ENCODE data around the gene LAG3.

LAG3 gene

DNA sequence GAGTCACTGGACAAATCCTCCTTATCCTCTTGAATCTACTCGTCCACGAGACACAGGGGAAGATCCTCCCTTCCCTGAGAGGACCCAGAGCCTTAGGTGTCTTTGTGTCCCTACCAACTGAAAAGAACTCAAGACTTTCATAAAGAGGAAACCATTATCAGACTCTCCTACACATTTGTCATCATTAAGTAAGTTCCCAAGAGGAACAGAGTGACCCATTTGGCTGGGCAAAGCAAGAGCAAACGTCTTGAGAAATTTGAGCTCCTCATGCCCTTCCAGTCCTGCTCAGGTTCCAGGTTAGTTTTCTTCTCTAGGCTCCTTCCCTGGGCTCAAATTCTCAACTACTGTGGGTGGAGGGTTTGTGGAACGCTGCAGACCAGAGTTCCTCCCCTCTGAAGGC is 25.1 kb upstream of the LAG3 start:
- no peak overlapping the region for H3K4me3 ChIP-seq (ENCODE audit: low read depth, low read length)
- DNase-seq (ENCODE audit: low read depth) = no peak
- TF ChIP-seq, protein P1, sequence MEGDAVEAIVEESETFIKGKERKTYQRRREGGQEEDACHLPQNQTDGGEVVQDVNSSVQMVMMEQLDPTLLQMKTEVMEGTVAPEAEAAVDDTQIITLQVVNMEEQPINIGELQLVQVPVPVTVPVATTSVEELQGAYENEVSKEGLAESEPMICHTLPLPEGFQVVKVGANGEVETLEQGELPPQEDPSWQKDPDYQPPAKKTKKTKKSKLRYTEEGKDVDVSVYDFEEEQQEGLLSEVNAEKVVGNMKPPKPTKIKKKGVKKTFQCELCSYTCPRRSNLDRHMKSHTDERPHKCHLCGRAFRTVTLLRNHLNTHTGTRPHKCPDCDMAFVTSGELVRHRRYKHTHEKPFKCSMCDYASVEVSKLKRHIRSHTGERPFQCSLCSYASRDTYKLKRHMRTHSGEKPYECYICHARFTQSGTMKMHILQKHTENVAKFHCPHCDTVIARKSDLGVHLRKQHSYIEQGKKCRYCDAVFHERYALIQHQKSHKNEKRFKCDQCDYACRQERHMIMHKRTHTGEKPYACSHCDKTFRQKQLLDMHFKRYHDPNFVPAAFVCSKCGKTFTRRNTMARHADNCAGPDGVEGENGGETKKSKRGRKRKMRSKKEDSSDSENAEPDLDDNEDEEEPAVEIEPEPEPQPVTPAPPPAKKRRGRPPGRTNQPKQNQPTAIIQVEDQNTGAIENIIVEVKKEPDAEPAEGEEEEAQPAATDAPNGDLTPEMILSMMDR (IDR thresholded peaks at IDR 0.05; ENCODE audit: low read depth, low read length, missing control alignments) = no peak

DNA sequence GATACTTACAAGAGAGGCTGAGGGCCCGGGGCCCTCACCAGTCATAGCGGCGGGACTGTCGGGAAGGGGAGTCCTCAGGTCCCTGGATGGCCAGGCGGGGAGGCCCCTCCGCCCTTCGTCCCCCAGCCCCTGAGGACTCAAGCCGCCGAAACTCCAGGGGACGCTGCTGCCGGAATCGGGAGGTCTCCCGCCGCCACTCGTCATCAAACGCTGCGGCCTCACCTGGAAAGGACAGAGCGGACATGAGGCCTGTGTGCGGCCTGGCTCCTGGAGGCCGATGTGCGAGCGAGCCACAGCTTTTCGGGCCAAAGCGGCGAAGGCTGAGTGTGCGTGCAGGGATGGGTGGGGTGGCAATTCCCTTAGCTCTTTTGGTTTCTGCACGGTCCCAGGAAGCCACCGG is 23.6 kb upstream of the LAG3 start:
- H3K4me3 ChIP-seq (ENCODE audit: low read depth, low read length) = no peak overlapping the region
- no peak for DNase-seq (ENCODE audit: low read depth)
- TF ChIP-seq, protein P1 (IDR thresholded peaks at IDR 0.05; ENCODE audit: low read depth, low read length, missing control alignments) = no peak

DNA sequence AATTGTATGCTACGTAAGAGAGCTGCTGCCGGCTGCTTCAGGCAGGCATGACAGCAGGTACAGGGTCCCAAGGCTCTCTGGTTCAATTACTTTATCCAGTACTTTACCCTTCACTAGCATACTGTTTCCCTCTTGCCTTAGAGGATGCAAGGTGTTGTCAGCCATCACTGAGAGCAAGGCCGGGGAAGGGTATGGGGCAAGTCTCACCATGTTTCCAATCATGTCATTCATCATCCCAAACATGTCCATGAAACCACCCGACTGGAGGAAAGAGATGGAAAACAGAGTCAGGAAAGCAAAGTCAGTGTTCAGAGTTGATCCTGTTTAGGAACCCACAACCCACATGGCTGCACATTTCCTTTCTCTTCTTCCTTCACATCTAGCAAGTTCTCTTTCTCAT is 21.8 kb upstream of the LAG3 start:
- H3K4me3 ChIP-seq (ENCODE audit: low read depth, low read length) = no peak overlapping the region
- DNase-seq (ENCODE audit: low read depth) = no peak
- TF ChIP-seq, protein P1 (IDR thresholded peaks at IDR 0.05; ENCODE audit: low read depth, low read length, missing control alignments) = no peak

DNA sequence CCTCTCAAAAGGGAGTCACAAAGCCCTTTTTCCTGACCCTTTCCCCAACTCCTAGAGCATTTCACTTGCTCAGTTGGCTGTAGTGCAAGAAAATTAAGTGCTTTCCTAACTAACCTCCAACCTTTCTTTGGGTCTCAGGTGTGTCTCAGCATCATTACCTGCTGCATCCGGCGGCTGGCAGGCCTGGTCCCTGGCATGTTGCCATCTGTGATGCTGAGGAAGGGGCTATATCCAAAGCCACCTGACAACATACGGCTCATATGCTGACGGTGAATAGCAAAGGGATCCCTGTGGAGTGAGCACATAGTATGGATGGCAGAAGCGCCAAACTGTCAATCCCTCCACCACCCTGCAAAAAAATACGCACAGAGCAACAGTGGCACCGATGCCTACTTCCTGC is 20.6 kb upstream of the LAG3 start:
- DNase-seq (ENCODE audit: low read depth) = no peak
- TF ChIP-seq, protein P1 (IDR thresholded peaks at IDR 0.05; ENCODE audit: low read depth, low read length, missing control alignments) = no peak
- H3K4me3 ChIP-seq (ENCODE audit: low read depth, low read length) = peak overlapping the region; percentile 97

DNA sequence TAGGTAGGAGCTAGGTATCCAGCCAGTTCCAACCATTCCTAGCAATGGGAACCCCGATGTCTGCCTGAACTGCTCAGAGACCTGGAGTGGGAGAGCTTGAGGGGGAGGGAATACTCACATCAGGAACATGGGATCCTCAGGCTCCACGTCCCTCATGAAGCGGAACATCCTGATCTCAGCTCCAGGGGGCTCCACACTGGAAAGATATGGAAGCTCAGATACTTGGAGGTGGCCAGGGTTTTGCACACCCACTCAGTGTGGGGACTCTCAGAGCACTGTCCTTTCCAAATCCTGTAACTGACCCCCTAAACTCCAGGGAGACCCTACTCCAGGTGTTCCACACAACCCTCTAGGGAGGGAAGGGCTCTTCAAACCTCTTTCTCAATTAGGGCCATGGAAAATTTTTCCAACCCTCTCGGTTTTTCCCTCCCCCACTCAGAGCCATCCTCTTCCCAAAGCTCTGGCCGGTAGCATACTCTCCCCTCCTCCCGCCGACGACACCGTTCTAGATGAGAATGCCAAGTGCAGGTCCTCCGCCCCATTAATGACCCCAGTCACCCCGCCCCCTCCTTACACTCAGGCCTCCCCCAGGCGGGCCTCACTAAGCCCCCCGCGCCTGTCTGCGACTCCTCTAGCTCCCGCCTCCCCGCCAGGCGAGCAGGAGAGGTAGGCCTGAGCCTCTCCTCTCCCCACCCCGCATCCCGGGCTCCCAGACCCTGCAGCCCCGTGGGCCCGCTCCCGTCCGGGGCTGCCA is 20.0 kb upstream of the LAG3 start:
- DNase-seq (ENCODE audit: low read depth) = no peak
- H3K4me3 ChIP-seq (ENCODE audit: low read depth, low read length) = peak overlapping the region; percentile 97
- TF ChIP-seq, protein P1 (IDR thresholded peaks at IDR 0.05; ENCODE audit: low read depth, low read length, missing control alignments) = no peak

DNA sequence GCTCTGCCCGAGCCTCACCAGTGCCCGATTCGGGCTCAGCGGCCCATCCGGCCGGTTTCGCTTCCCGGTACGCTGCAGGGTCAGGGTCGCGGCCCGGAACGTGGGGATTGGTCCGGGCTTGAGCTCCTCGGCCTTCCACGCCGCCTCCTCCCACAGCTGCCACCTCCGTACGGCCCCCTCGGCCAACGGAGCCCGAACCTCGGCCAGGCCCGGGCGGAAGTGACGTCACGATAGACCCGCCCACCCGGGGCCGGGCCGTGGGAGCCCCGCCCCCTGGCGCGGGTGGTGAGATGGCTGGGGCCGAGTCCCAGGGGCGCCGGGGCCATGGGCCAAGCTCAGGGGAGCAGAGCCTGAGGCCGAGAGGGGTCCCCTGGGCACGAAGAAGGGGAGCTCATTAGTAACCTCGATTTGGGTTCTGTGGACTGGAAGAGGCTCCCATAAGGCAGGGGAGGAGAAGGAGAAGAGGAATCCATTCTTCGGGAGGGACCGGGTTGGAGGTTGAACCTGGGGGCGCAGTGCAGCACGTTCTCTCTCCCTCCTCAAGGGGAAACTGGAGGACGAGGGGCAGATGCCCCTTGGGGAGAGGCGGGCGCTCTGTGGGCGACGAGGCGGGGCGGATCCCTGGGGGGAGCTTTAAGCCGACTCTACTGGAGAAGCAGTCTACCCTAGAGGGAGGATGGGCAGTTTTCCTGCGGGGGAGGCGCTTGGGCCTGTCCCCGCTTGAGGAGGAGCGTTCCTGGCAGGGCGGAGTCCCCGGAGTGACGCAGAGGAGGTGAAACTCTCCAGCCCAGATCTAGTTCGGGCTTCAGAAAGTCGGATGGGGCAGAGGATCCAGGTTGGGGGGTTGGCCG is 19.2 kb upstream of the LAG3 start, which contains the start of gene MLF2:
Gene MLF2 (minus strand): TSS at position 221 of the 851 bp plus-strand sequence. CDS start 807 bp downstream, outside the sequence.
- H3K4me3 ChIP-seq (ENCODE audit: low read depth, low read length) = peak within 1 kb of the TSS; percentile 97
- DNase-seq (ENCODE audit: low read depth) = peak; percentile 95
- TF ChIP-seq, protein P1 (IDR thresholded peaks at IDR 0.05; ENCODE audit: low read depth, low read length, missing control alignments) = no peak

Measured in GM12864 (cell line).